Breast epithelium (tissue), 3 donors: Measurements from ENCODE around the gene SPATA9.

Experiments
- CTCF ChIP-seq, 3 donors: fragments of 450-650 bp; IDR thresholded peaks; one replicate each; pipeline ENCODE4 v1.5.1; 2016 to 2017; ENCODE audit warnings: antibody characterized with exemption in 3 of 3, mild to moderate bottlenecking in 3 of 3, moderate library complexity in 3 of 3
- POLR2A ChIP-seq: fragments of 450-650 bp; IDR thresholded peaks from one replicate; pipeline ENCODE4 v1.6.1; 2016; ENCODE audit warnings: antibody characterized with exemption, mild to moderate bottlenecking, moderate library complexity
- POLR2AphosphoS5 ChIP-seq, 3 donors: sonication (generic); formaldehyde crosslinking; IDR thresholded peaks; one replicate each; pipeline ENCODE4 v1.6.1; 2017; ENCODE audit warnings: antibody characterized with exemption in 3 of 3

GRCh38 chr5:95631991-95632675 lies 50.7 kb downstream of the SPATA9 start:
- TF ChIP-seq CTCF (IDR thresholded peaks at IDR 0.05): no peak
- TF ChIP-seq POLR2A: no peak
- TF ChIP-seq POLR2AphosphoS5 (IDR thresholded peaks at IDR 0.05): no peak
